Activated CD4-positive, alpha-beta T cell treated with anti-CD3 and anti-CD28 coated beads, Interleukin-2, amount 50 U/mL, for 16 hours (primary cell): ENCODE measurements around the gene SLC6A11.

Source experiments
- DNase-seq: peaks from one replicate; pipeline ENCODE4 v3.0.0-alpha.2; 2020

SLC6A11 gene

GRCh38 chr3:10890665-10891064 lies 74.6 kb downstream of the SLC6A11 start:
- no peak for DNase-seq

- no peak for DNase-seq
These were observed 76.6 kb downstream of the SLC6A11 start for GRCh38 chr3:10892622-10893021.

GRCh38 chr3:10901296-10901945 lies 85.4 kb downstream of the SLC6A11 start:
- DNase-seq: no peak

GRCh38 chr3:10907262-10907661 lies 91.2 kb downstream of the SLC6A11 start:
- no peak for DNase-seq

GRCh38 chr3:10910367-10910766 lies 94.3 kb downstream of the SLC6A11 start:
- DNase-seq: no peak

GRCh38 chr3:10911350-10912002 lies 95.4 kb downstream of the SLC6A11 start:
- no peak for DNase-seq

GRCh38 chr3:10912786-10913185 lies 96.8 kb downstream of the SLC6A11 start:
- DNase-seq: no peak

- no peak for DNase-seq
These were observed 99.3 kb downstream of the SLC6A11 start for GRCh38 chr3:10915376-10915775.

- DNase-seq: no peak
These were observed 101.1 kb downstream of the SLC6A11 start for GRCh38 chr3:10917176-10917575.

- DNase-seq: no peak
These were observed 102.0 kb downstream of the SLC6A11 start for GRCh38 chr3:10918011-10918410.

GRCh38 chr3:10919636-10920035 lies 103.6 kb downstream of the SLC6A11 start:
- DNase-seq: no peak

GRCh38 chr3:10925436-10926255 lies 109.6 kb downstream of the SLC6A11 start:
- no peak for DNase-seq

- DNase-seq: no peak
These were observed 110.3 kb downstream of the SLC6A11 start for GRCh38 chr3:10926256-10926810.

GRCh38 chr3:10926811-10927521 lies 110.9 kb downstream of the SLC6A11 start:
- DNase-seq: no peak

GRCh38 chr3:10927551-10927950 lies 111.5 kb downstream of the SLC6A11 start:
- DNase-seq: no peak

- DNase-seq: no peak
These were observed 112.5 kb downstream of the SLC6A11 start for GRCh38 chr3:10928407-10928960.

- DNase-seq: no peak
These were observed 113.0 kb downstream of the SLC6A11 start for GRCh38 chr3:10928961-10929471.

GRCh38 chr3:10929978-10930665 lies 114.1 kb downstream of the SLC6A11 start:
- no peak for DNase-seq

- no peak for DNase-seq
These were observed 114.6 kb downstream of the SLC6A11 start for GRCh38 chr3:10930666-10931040.

GRCh38 chr3:10932596-10932995 lies 116.6 kb downstream of the SLC6A11 start:
- no peak for DNase-seq

- DNase-seq: no peak
These were observed 117.0 kb downstream of the SLC6A11 start for GRCh38 chr3:10933021-10933420.

- DNase-seq: no peak
These were observed 117.4 kb downstream of the SLC6A11 start for GRCh38 chr3:10933470-10933804.
